OCI-LY1 (cell line): Measurements from ENCODE around the gene CHRD.

Source experiments
- H2AFZ ChIP-seq: fragments of 200-600 bp; sonication (generic), shearing (Covaris generic); 2 replicates; pipeline ENCODE4 v1.6.0; 2014; ENCODE audit warnings: antibody characterized with exemption, mild to moderate bottlenecking, low read length
- H3F3A ChIP-seq: fragments of 200-600 bp; sonication (generic), shearing (Covaris generic); 2 replicates; pipeline ENCODE4 v1.6.0; 2014; ENCODE audit warnings: mild to moderate bottlenecking, antibody characterized with exemption, low read length, moderate library complexity; ENCODE audit not compliant: insufficient read depth
- H3K27ac ChIP-seq: fragments of 200-600 bp; sonication (generic); 2 replicates; pipeline ENCODE4 v1.5.1; 2014; ENCODE audit warnings: low read length, mixed run types, mild to moderate bottlenecking, low read depth; ENCODE audit not compliant: poor library complexity, severe bottlenecking
- H3K27me3 ChIP-seq: fragments of 200-600 bp; sonication (generic); 2 replicates; pipeline ENCODE4 v1.6.0; 2014; ENCODE audit warnings: antibody characterized with exemption, mild to moderate bottlenecking, low read length, moderate library complexity; ENCODE audit not compliant: insufficient read depth
- H3K36me3 ChIP-seq: fragments of 200-600 bp; sonication (generic); 2 replicates; pipeline ENCODE4 v1.6.1; 2014; ENCODE audit warnings: mild to moderate bottlenecking, antibody characterized with exemption, low read length, moderate library complexity, mixed read lengths; ENCODE audit not compliant: insufficient read depth
- H3K4me1 ChIP-seq: fragments of 200-600 bp; sonication (generic); 2 replicates; pipeline ENCODE4 v1.5.1; 2014; ENCODE audit warnings: mild to moderate bottlenecking, low read length, moderate library complexity; ENCODE audit not compliant: insufficient read depth, severe bottlenecking
- H3K4me2 ChIP-seq: fragments of 200-600 bp; sonication (generic), shearing (Covaris generic); 2 replicates; pipeline ENCODE4 v1.6.1; 2014; ENCODE audit warnings: low read length
- H3K4me3 ChIP-seq: fragments of 200-600 bp; sonication (generic); 2 replicates; pipeline ENCODE4 v1.5.1; 2014; ENCODE audit warnings: low read length, low read depth, mild to moderate bottlenecking, mixed read lengths; ENCODE audit not compliant: poor library complexity, severe bottlenecking
- H3K79me2 ChIP-seq: fragments of 200-600 bp; shearing (Covaris generic); 2 replicates; pipeline ENCODE4 v1.6.1; 2016; ENCODE audit warnings: mixed run types, low read length, mixed read lengths; ENCODE audit not compliant: insufficient read depth
- H3K9ac ChIP-seq: fragments of 200-600 bp; sonication (generic), shearing (Covaris generic); 2 replicates; pipeline ENCODE4 v1.6.1; 2014; ENCODE audit warnings: mild to moderate bottlenecking, low read length, mixed read lengths
- H3K9me2 ChIP-seq: fragments of 200-600 bp; sonication (generic), shearing (Covaris generic); 2 replicates; pipeline ENCODE4 v1.6.1; 2014; ENCODE audit warnings: low read depth, mild to moderate bottlenecking, low read length, mixed read lengths
- H3K9me3 ChIP-seq: fragments of 200-600 bp; shearing (Covaris generic); 2 replicates; pipeline ENCODE4 v1.6.1; 2014; ENCODE audit warnings: low read length, mixed read lengths
- H4K20me1 ChIP-seq: fragments of 200-600 bp; sonication (generic), shearing (Covaris generic); 2 replicates; pipeline ENCODE4 v1.6.0; 2016; ENCODE audit warnings: mild to moderate bottlenecking, low read length; ENCODE audit not compliant: insufficient read depth
- EZH2 ChIP-seq: fragments of 200-600 bp; sonication (generic), shearing (Covaris generic); IDR thresholded peaks from 2 replicates; pipeline ENCODE4 v1.8.0; 2017; ENCODE audit warnings: borderline replicate concordance, mixed run types, mild to moderate bottlenecking, antibody characterized with exemption, low read length, moderate library complexity, mixed read lengths
- TF ChIP-seq, protein P1 (sequence below): fragments of 200-600 bp; sonication (generic), shearing (Covaris generic); IDR thresholded peaks from 2 replicates; pipeline ENCODE4 v1.5.1; 2017; ENCODE audit warnings: mild to moderate bottlenecking, antibody characterized with exemption, low read length, moderate library complexity, mixed read lengths

CHRD gene

DNA sequence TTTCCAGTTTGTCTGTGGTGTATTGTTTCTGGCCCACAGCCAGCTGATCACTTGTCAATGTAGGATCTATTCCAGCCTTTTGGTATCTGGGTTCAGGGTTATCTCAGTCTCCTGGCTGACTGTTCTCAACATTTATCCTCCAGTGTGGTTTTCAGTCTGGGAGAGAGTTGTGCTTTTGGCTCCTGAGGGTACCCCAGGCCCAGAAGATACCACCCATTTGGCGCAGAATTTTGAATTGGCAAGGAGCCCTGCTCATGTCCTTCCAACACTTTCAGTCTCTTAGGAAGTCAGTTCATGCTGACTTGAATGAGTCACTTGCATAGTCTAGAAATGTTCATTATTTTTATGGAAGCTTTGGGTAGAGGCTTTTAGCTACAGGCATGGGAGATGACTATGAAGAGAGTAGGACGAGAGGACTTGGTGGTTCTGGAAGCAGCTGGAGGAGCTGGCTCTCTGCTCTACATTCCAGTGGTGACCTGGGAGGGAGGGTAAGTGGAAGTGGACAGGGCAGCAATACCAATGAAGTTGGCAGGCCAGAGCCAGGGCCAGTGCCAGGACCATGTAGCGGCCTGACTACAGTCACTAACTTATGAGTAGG is 11.2 kb upstream of the CHRD start:
- H3K4me3 ChIP-seq = no peak overlapping the region
- H3K36me3 ChIP-seq = peaks cover 46% of the 10 kb centered on the region
- TF ChIP-seq, protein P1, sequence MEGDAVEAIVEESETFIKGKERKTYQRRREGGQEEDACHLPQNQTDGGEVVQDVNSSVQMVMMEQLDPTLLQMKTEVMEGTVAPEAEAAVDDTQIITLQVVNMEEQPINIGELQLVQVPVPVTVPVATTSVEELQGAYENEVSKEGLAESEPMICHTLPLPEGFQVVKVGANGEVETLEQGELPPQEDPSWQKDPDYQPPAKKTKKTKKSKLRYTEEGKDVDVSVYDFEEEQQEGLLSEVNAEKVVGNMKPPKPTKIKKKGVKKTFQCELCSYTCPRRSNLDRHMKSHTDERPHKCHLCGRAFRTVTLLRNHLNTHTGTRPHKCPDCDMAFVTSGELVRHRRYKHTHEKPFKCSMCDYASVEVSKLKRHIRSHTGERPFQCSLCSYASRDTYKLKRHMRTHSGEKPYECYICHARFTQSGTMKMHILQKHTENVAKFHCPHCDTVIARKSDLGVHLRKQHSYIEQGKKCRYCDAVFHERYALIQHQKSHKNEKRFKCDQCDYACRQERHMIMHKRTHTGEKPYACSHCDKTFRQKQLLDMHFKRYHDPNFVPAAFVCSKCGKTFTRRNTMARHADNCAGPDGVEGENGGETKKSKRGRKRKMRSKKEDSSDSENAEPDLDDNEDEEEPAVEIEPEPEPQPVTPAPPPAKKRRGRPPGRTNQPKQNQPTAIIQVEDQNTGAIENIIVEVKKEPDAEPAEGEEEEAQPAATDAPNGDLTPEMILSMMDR = no peak
- TF ChIP-seq EZH2 = no peak
- H2AFZ ChIP-seq = no peak overlapping the region
- H4K20me1 ChIP-seq = no peaks in the 10 kb centered on the region
- H3K4me2 ChIP-seq = no peak overlapping the region
- H3F3A ChIP-seq = no peaks in the 10 kb centered on the region
- peaks cover 13% of the 10 kb centered on the region for H3K4me1 ChIP-seq
- no peak overlapping the region for H3K9ac ChIP-seq
- H3K27ac ChIP-seq = no peak overlapping the region
- no peaks in the 10 kb centered on the region for H3K27me3 ChIP-seq
- H3K9me2 ChIP-seq = no peaks in the 10 kb centered on the region
- H3K9me3 ChIP-seq = no peaks in the 10 kb centered on the region
- no peaks in the 10 kb centered on the region for H3K79me2 ChIP-seq

DNA sequence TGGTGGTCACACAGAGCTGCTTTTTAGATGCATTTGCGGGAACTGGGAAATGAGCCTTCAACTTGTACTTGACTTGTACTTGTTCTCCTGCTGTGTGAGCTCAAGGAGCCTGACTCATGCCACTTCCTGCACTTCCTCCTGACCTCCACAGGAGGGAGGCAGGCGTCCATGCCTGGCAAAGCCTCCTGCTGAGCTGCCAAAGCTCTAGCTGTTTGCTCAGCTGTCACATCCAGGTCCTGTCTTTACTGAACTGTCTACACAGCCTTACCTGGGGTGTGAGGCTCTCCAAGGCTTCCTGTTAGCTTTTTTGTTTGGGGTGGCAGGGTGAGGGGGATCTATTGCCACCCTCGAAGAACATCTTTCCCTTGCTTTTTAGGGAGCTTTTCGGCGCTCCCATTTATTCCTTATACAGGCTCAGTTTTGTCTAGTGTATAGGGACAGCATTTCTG is 8.3 kb upstream of the CHRD start:
- TF ChIP-seq EZH2 = no peak
- TF ChIP-seq, protein P1 = peak; percentile 92
- Histone ChIP-seq H3K4me1 (no peaks in the 10 kb centered on the region), H2AFZ (no peak overlapping the region), H3K4me2 (no peak overlapping the region), H3K4me3 (no peak overlapping the region), H3K9me3 (no peaks in the 10 kb centered on the region), H3K27me3 (no peaks in the 10 kb centered on the region; the same call in 1 of the 2 replicates), H3K79me2 (no peaks in the 10 kb centered on the region), H3K9ac (no peak overlapping the region), H3K9me2 (no peaks in the 10 kb centered on the region), H3K36me3 (peaks cover 30% of the 10 kb centered on the region), H4K20me1 (no peaks in the 10 kb centered on the region), H3K27ac (no peak overlapping the region), H3F3A (no peaks in the 10 kb centered on the region)

DNA sequence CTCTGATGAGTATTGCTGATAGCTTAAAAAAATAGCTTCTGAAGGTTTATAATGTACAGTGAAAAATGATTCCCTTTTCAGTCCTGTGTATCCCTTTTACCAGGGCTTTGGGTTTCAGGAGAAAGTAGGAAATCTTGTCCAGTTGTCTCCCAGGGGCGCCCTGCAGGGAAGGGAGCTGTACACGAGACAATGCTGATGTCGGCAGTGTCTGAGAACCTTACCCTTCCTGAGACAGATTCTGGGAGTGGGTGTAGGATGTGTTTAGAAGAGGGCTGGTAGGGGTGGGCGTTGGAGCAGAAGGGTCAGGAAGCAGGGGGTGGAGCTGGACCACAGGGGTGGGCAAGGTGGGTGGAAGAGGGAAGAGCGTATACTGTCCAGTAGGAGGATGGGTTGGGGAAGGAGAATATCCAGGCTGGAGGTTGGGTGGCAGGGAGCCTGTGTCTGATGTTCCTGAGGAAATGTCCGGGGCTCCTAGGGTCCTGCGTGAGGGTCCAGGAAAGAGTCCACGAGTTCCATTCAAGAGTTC is 7.5 kb upstream of the CHRD start:
- Histone ChIP-seq H3F3A (no peaks in the 10 kb centered on the region), H3K4me3 (no peak overlapping the region), H3K4me2 (no peak overlapping the region), H2AFZ (no peak overlapping the region), H3K9ac (no peak overlapping the region), H3K9me2 (no peaks in the 10 kb centered on the region), H3K36me3 (peaks cover 22% of the 10 kb centered on the region), H3K27me3 (no peaks in the 10 kb centered on the region; the same call in 1 of the 2 replicates), H3K79me2 (no peaks in the 10 kb centered on the region), H3K4me1 (no peaks in the 10 kb centered on the region), H3K9me3 (no peaks in the 10 kb centered on the region), H3K27ac (no peak overlapping the region), H4K20me1 (no peaks in the 10 kb centered on the region)
- TF ChIP-seq, protein P1 = no peak
- no peak for TF ChIP-seq EZH2
